NCI-H2196 (cell line): ENCODE results near the gene TAGAP.

ENCODE experiments used
- DNase-seq: peaks from one replicate; lab custom pipeline; 2025; ENCODE audit not compliant: unreplicated experiment; lab: John Stamatoyannopoulos, UW

Gene TAGAP

GRCh38 chr6:159044899-159045727 lies at the start of gene TAGAP:
TAGAP (minus strand) TSS chr6:159044991; CDS start chr6:159044146, 845 bp downstream.
- DNase-seq = no peak

GRCh38 chr6:159093609-159094443 lies 49.0 kb upstream of the TAGAP start:
- no peak for DNase-seq

GRCh38 chr6:159092631-159093030 lies 47.8 kb upstream of the TAGAP start:
- DNase-seq = no peak

- peak; percentile 18 for DNase-seq
These were observed 46.0 kb upstream of the TAGAP start for GRCh38 chr6:159090530-159091480.

- DNase-seq = no peak
These were observed 45.1 kb upstream of the TAGAP start for GRCh38 chr6:159089909-159090308.

- DNase-seq = no peak
These were observed 44.7 kb upstream of the TAGAP start for GRCh38 chr6:159089443-159089842.

GRCh38 chr6:159086033-159086618 lies 41.3 kb upstream of the TAGAP start:
- DNase-seq = no peak

- DNase-seq = no peak
These were observed 40.7 kb upstream of the TAGAP start for GRCh38 chr6:159085396-159085895.

GRCh38 chr6:159084493-159085091 lies 39.8 kb upstream of the TAGAP start:
- DNase-seq = no peak

- no peak for DNase-seq
These were observed 38.4 kb upstream of the TAGAP start for GRCh38 chr6:159083146-159083545.

- no peak for DNase-seq
These were observed 37.4 kb upstream of the TAGAP start for GRCh38 chr6:159082039-159082815.

GRCh38 chr6:159080217-159080976 lies 35.6 kb upstream of the TAGAP start:
- DNase-seq = no peak

- no peak for DNase-seq
These were observed 34.6 kb upstream of the TAGAP start for GRCh38 chr6:159079367-159079766.

- no peak for DNase-seq
These were observed 32.3 kb upstream of the TAGAP start for GRCh38 chr6:159077123-159077522.

GRCh38 chr6:159075506-159076228 lies 30.9 kb upstream of the TAGAP start:
- DNase-seq = no peak

GRCh38 chr6:159074876-159075275 lies 30.1 kb upstream of the TAGAP start:
- DNase-seq = no peak

GRCh38 chr6:159074120-159074684 lies 29.4 kb upstream of the TAGAP start:
- DNase-seq = peak; percentile 1
